HCT116 (cell line): Measurements from ENCODE around the gene QRFPR. TPM values are rescaled to one million over a fixed set of nuclear protein-coding genes. Genes with fewer than 3 reads are reported as not detected.

Experiments
- ATAC-seq: fragments of 200-7000 bp; cut with Tn5 transposase; 2 replicates; pipeline ENCODE4 v1.9.1; 2020; ENCODE audit warnings: mild to moderate bottlenecking, moderate library complexity
- BruUV-seq: library from RNA; stranded (reverse); fragments of 400-500 nt; replicated peaks from 2 replicates; lab custom pipeline; 2021; lab: Mats Ljungman, UMichigan
- CTCF ChIA-PET: fragments of 300-600 bp; sonication (Branson Sonifier 250); formaldehyde crosslinking; loops from one replicate; lab custom pipeline; 2021; ENCODE audit warnings: antibody characterized with exemption; lab: Charles Lee
- POLR2A ChIA-PET: fragments of 300-600, 350-600 bp; sonication (Branson Sonifier 250); formaldehyde crosslinking; loops from one replicate; lab custom pipeline; 2021; ENCODE audit warnings: antibody characterized with exemption; lab: Charles Lee
- RAD21 ChIA-PET, 2 experiments: fragments of 300-600 bp; sonication (Branson Sonifier 250); formaldehyde crosslinking; loops; one replicate each; lab custom pipeline; 2023; ENCODE audit warnings: low total read pairs in 2 of 2; ENCODE audit not compliant: uncharacterized antibody in 2 of 2, unreplicated experiment in 2 of 2, low non-redundant PET in 1 of 2; lab: Charles Lee
- DNase-seq: peaks from one replicate; pipeline ENCODE4 v3.0.0-alpha.2; 2010; ENCODE audit warnings: low read depth, low spot score
- H2AFZ ChIP-seq: fragments of 200-600 bp; shearing (Covaris generic), sonication (generic); 2 replicates; pipeline ENCODE4 v1.6.1; 2017; ENCODE audit warnings: low read depth, mixed run types, mixed read lengths, antibody characterized with exemption, low read length; ENCODE audit not compliant: poor library complexity, severe bottlenecking
- H3K27ac ChIP-seq: 2 replicates; pipeline ENCODE4 v1.5.1; 2012; ENCODE audit warnings: low read depth, low read length
- H3K27me3 ChIP-seq: fragments of 200-600 bp; sonication (generic); 2 replicates; pipeline ENCODE4 v1.6.1; 2016; ENCODE audit warnings: mixed run types, low read length, mixed read lengths; ENCODE audit not compliant: insufficient read depth
- H3K36me3 ChIP-seq, 2 experiments: fragments of 200-500 bp in 1 of 2; fragments of 200-600 bp in 1 of 2; sonication (Bioruptor generic) in 1 of 2; sonication (generic) in 1 of 2; 2 replicates each; pipeline versions ENCODE4 v1.5.1 to v1.6.1; 2014 to 2016; ENCODE audit warnings: low read length in 2 of 2, inconsistent platforms in 1 of 2, mixed read lengths in 1 of 2, mixed run types in 1 of 2; ENCODE audit not compliant: insufficient read depth in 2 of 2, control insufficient read depth in 1 of 2
- H3K4me1 ChIP-seq, 2 experiments: fragments of 200-600 bp in 1 of 2; sonication (generic) in 1 of 2; 2 replicates each; pipeline versions ENCODE4 v1.5.1 to v1.6.1; 2012 to 2017; ENCODE audit warnings: low read length in 2 of 2, inconsistent platforms in 1 of 2, mild to moderate bottlenecking in 1 of 2, mixed read lengths in 1 of 2, mixed run types in 1 of 2, moderate library complexity in 1 of 2; ENCODE audit not compliant: insufficient read depth in 2 of 2, control insufficient read depth in 1 of 2
- H3K4me2 ChIP-seq: fragments of 200-600 bp; sonication (generic); 2 replicates; pipeline ENCODE4 v1.6.1; 2017; ENCODE audit warnings: mixed run types, low read length, mixed read lengths
- H3K4me3 ChIP-seq, 2 experiments: fragments of 200-600 bp in 1 of 2; sonication (generic) in 1 of 2; replicated peaks in 1 of 2; 2 replicates each; pipeline ENCODE4 v1.5.1; 2011 to 2016; ENCODE audit warnings: low read length in 2 of 2, control low read depth in 1 of 2, low read depth in 1 of 2, mild to moderate bottlenecking in 1 of 2, mixed read lengths in 1 of 2, mixed run types in 1 of 2
- H3K79me2 ChIP-seq: fragments of 200-600 bp; sonication (generic); 2 replicates; pipeline ENCODE4 v1.6.1; 2017; ENCODE audit warnings: mild to moderate bottlenecking, mixed run types, low read length, moderate library complexity, mixed read lengths; ENCODE audit not compliant: insufficient read depth
- H3K9ac ChIP-seq: fragments of 200-600 bp; sonication (generic); 2 replicates; pipeline ENCODE4 v1.6.1; 2016; ENCODE audit warnings: low read length, mixed read lengths
- H3K9me2 ChIP-seq: fragments of 200-600 bp; sonication (generic), shearing (Covaris generic); 2 replicates; pipeline ENCODE4 v1.6.1; 2017; ENCODE audit warnings: mixed run types, mild to moderate bottlenecking, moderate library complexity; ENCODE audit not compliant: insufficient read depth
- H3K9me3 ChIP-seq, 2 experiments: fragments of 200-500 bp in 1 of 2; fragments of 200-600 bp in 1 of 2; sonication (Bioruptor generic) in 1 of 2; sonication (generic) in 1 of 2; 2 replicates each; pipeline ENCODE4 v1.6.1; 2014 to 2017; ENCODE audit warnings: low read length in 2 of 2, mixed read lengths in 2 of 2, inconsistent platforms in 1 of 2, low read depth in 1 of 2, mild to moderate bottlenecking in 1 of 2, mixed run types in 1 of 2, moderate library complexity in 1 of 2; ENCODE audit not compliant: control insufficient read depth in 1 of 2, insufficient read depth in 1 of 2
- H4K20me1 ChIP-seq: fragments of 200-600 bp; sonication (generic), shearing (Covaris generic); 2 replicates; pipeline ENCODE4 v1.6.1; 2017; ENCODE audit warnings: mixed run types, mild to moderate bottlenecking, moderate library complexity; ENCODE audit not compliant: insufficient read depth
- CBX3 ChIP-seq: IDR thresholded peaks from 2 replicates; pipeline ENCODE4 v1.6.1; 2012; ENCODE audit warnings: low read depth
- CEBPB ChIP-seq: IDR thresholded peaks from 2 replicates; pipeline ENCODE4 v1.6.1; 2012; ENCODE audit warnings: low read depth
- EGR1 ChIP-seq: IDR thresholded peaks from 2 replicates; pipeline ENCODE4 v1.6.1; 2012; ENCODE audit warnings: low read depth
- EZH2phosphoT487 ChIP-seq: fragments of 200-600 bp; IDR thresholded peaks from 2 replicates; pipeline ENCODE4 v1.6.1; 2018; ENCODE audit warnings: antibody characterized with exemption, borderline replicate concordance
- FOSL1 ChIP-seq: IDR thresholded peaks from 2 replicates; pipeline ENCODE4 v1.6.1; 2012; ENCODE audit warnings: low read depth
- SRF ChIP-seq: IDR thresholded peaks from 2 replicates; pipeline ENCODE4 v1.6.1; 2012; ENCODE audit warnings: low read depth
- TCF7L2 ChIP-seq: IDR thresholded peaks from 2 replicates; pipeline ENCODE4 v1.7.0; 2011; ENCODE audit warnings: borderline replicate concordance, inconsistent platforms; ENCODE audit not compliant: insufficient read depth, insufficient read length; ENCODE audit errors: extremely low read depth
- intact Hi-C: fragments of 100-400 bp; cut with micrococcal nuclease; formaldehyde crosslinking; loops from 2 replicates; pipeline ENCODE4 v1.10.0; 2022
- total RNA-seq: library from RNA; stranded (reverse); gene quantifications from one replicate; pipeline ENCODE4 v1.2.1, GENCODE V29; 2021; ENCODE audit not compliant: unreplicated experiment
- TF ChIP-seq, protein P1 (sequence below), 3 experiments: fragments of 200-600 bp in 1 of 3; sonication (generic) in 1 of 3; IDR thresholded peaks in 2 of 3; conservative IDR thresholded peaks in 1 of 3; 2 replicates each; pipeline ENCODE4 v1.5.1; 2012 to 2017; ENCODE audit warnings: low read depth in 2 of 3, low read length in 2 of 3, antibody characterized with exemption in 1 of 3, borderline replicate concordance in 1 of 3, control low read depth in 1 of 3, mild to moderate bottlenecking in 1 of 3, mixed read lengths in 1 of 3, mixed run types in 1 of 3, moderate library complexity in 1 of 3; ENCODE audit not compliant: insufficient read depth in 1 of 3
- TF ChIP-seq, protein P2 (sequence below): IDR thresholded peaks from 2 replicates; pipeline ENCODE4 v1.6.1; 2011; ENCODE audit warnings: mild to moderate bottlenecking, low read length, moderate library complexity; ENCODE audit not compliant: insufficient replicate concordance; ENCODE audit errors: extremely low read depth

The QRFPR gene
- total RNA-seq, 1 experiment from 2014 or later: not detected

DNA sequence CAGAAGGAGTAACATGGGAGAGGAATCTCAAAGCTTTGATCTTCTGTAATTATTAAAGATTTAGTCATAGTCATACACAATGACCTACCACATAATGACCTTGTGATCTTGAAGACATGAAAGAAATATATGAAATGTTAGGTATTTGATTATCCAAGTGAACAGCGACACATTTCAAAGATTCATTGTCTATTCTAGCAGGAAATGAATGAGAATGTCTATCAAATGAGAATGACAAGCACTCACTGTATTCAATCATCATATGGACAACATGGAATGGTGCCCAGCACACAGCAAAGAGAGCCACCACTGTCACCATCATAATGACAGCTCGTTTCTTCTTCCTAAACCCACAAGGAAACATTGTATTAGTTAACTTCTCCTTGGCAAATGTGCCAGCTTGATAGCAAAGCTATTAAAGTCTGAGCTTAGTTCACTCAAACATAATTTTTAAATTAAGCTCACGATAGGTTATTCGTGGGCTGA is 50.6 kb downstream of the QRFPR start:
- no peak for DNase-seq
- Histone ChIP-seq H3K4me3 (no peak overlapping the region), H3K4me1 (peaks cover 0 to 10% of the 10 kb centered on the region in 2 experiments; a peak in 2 of 4 replicates), H3K36me3 (no peaks in the 10 kb centered on the region), H3K9ac (no peak overlapping the region), H4K20me1 (no peaks in the 10 kb centered on the region), H3K9me3 (no peaks in the 10 kb centered on the region), H3K9me2 (no peaks in the 10 kb centered on the region), H3K27me3 (no peaks in the 10 kb centered on the region), H3K27ac (no peak overlapping the region), H3K79me2 (no peaks in the 10 kb centered on the region), H3K4me2 (0 out of 2 replicates have a peak overlapping the region, but pooled peaks have one; percentile 2), H2AFZ (no peak overlapping the region)
- TF ChIP-seq TCF7L2: peak; percentile 45
- TF ChIP-seq CBX3: no peak
- TF ChIP-seq, protein P1, sequence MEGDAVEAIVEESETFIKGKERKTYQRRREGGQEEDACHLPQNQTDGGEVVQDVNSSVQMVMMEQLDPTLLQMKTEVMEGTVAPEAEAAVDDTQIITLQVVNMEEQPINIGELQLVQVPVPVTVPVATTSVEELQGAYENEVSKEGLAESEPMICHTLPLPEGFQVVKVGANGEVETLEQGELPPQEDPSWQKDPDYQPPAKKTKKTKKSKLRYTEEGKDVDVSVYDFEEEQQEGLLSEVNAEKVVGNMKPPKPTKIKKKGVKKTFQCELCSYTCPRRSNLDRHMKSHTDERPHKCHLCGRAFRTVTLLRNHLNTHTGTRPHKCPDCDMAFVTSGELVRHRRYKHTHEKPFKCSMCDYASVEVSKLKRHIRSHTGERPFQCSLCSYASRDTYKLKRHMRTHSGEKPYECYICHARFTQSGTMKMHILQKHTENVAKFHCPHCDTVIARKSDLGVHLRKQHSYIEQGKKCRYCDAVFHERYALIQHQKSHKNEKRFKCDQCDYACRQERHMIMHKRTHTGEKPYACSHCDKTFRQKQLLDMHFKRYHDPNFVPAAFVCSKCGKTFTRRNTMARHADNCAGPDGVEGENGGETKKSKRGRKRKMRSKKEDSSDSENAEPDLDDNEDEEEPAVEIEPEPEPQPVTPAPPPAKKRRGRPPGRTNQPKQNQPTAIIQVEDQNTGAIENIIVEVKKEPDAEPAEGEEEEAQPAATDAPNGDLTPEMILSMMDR (IDR thresholded peaks at IDR 0.05 in 2 of 3, conservative IDR thresholded peaks at IDR 0.05 in 1 of 3; ENCODE audit: borderline replicate concordance in 1 of 3, insufficient read depth in 1 of 3, low read depth in 2 of 3, low read length in 2 of 3): no peak
- no TSS peak for BruUV-seq
- ATAC-seq: peak; percentile 59; the same call in 1 of the 2 replicates
- ChIA-PET CTCF (no interaction called here), RAD21 (no interaction called here), POLR2A (no interaction called here)
- intact Hi-C loops: no loop called here

DNA sequence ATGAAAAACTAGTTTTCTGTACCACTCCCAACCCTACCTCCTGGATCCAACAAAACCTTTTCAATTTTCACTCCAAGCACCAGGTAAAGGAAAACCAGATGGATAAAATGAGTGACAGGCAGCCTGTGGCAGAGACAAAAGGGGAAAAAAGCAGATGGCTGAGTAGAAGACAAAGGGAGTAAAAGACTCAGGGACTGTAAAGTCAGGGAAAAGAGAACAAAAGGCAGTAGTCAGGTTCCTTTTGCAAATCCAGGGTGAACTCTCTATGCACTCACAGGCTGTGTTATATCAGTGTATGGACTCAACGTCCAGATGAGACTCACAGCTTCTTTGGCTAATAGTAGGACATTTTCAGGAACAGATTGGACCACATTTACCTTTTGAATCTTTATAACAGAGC is 54.2 kb downstream of the QRFPR start:
- TF ChIP-seq SRF (no peak), EZH2phosphoT487 (no peak), FOSL1 (no peak), TCF7L2 (no peak), EGR1 (no peak), CEBPB (no peak)
- TF ChIP-seq, protein P2, sequence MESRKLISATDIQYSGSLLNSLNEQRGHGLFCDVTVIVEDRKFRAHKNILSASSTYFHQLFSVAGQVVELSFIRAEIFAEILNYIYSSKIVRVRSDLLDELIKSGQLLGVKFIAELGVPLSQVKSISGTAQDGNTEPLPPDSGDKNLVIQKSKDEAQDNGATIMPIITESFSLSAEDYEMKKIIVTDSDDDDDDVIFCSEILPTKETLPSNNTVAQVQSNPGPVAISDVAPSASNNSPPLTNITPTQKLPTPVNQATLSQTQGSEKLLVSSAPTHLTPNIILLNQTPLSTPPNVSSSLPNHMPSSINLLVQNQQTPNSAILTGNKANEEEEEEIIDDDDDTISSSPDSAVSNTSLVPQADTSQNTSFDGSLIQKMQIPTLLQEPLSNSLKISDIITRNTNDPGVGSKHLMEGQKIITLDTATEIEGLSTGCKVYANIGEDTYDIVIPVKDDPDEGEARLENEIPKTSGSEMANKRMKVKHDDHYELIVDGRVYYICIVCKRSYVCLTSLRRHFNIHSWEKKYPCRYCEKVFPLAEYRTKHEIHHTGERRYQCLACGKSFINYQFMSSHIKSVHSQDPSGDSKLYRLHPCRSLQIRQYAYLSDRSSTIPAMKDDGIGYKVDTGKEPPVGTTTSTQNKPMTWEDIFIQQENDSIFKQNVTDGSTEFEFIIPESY: no peak
- ChIA-PET POLR2A (no interaction called here), CTCF (no interaction called here), RAD21 (no interaction called here)
- Histone ChIP-seq H3K27me3 (no peaks in the 10 kb centered on the region), H3K36me3 (no peaks in the 10 kb centered on the region), H4K20me1 (no peaks in the 10 kb centered on the region), H3K4me2 (no peak overlapping the region), H3K27ac (no peak overlapping the region), H3K9ac (no peak overlapping the region), H3K4me1 (peaks cover 0 to 10% of the 10 kb centered on the region in 2 experiments; a peak in 2 of 4 replicates), H2AFZ (no peak overlapping the region), H3K4me3 (no peak overlapping the region), H3K79me2 (no peaks in the 10 kb centered on the region), H3K9me2 (no peaks in the 10 kb centered on the region), H3K9me3 (no peaks in the 10 kb centered on the region)
- intact Hi-C loops: no loop called here
- no TSS peak for BruUV-seq
- no peak for ATAC-seq
- DNase-seq: no peak
